Liver (tissue), 9 donors: Measurements from ENCODE around the gene AGO1. TPM values are rescaled to one million over a fixed set of nuclear protein-coding genes. Genes with fewer than 3 reads are reported as not detected.
A peak's percentile ranks its signal among the peaks of the same experiment; 100 is the strongest.

Experiments
- DNase-seq: peaks from one replicate; pipeline ENCODE4 v3.0.0-alpha.2; 2017; ENCODE audit warnings: low spot score
- H3K27ac ChIP-seq, 2 donors: one replicate each; pipeline ENCODE4 v1.7.0; 2013; ENCODE audit warnings: inconsistent platforms in 2 of 2, low read length in 2 of 2, control low read depth in 1 of 2, low read depth in 1 of 2, mild to moderate bottlenecking in 1 of 2
- H3K27me3 ChIP-seq, 4 donors: one replicate each; pipeline versions ENCODE4 v1.6.1 to v1.7.0; 2013; ENCODE audit warnings: low read length in 3 of 4, inconsistent platforms in 1 of 4, mild to moderate bottlenecking in 1 of 4, moderate library complexity in 1 of 4; ENCODE audit not compliant: control insufficient read depth in 4 of 4, insufficient read depth in 4 of 4
- H3K36me3 ChIP-seq, 4 donors: one replicate each; pipeline versions ENCODE4 v1.6.1 to v1.7.0; 2013; ENCODE audit warnings: low read length in 3 of 4, mild to moderate bottlenecking in 3 of 4, low read depth in 1 of 4, moderate library complexity in 1 of 4; ENCODE audit not compliant: control insufficient read depth in 4 of 4, insufficient read depth in 3 of 4
- H3K4me1 ChIP-seq, 4 donors: one replicate each; pipeline versions ENCODE4 v1.6.1 to v1.7.0; 2013; ENCODE audit warnings: low read length in 3 of 4, mild to moderate bottlenecking in 3 of 4, moderate library complexity in 1 of 4; ENCODE audit not compliant: control insufficient read depth in 4 of 4, insufficient read depth in 4 of 4
- H3K4me3 ChIP-seq, 3 donors: one replicate each; pipeline versions ENCODE4 v1.6.1 to v1.7.0; 2013; ENCODE audit warnings: low read length in 3 of 3, control low read depth in 1 of 3, low read depth in 1 of 3, mild to moderate bottlenecking in 1 of 3
- H3K9ac ChIP-seq, 2 donors: one replicate each; pipeline ENCODE4 v1.7.0; 2013; ENCODE audit warnings: low read length in 2 of 2, mild to moderate bottlenecking in 2 of 2, moderate library complexity in 2 of 2, control low read depth in 1 of 2, low read depth in 1 of 2
- H3K9me3 ChIP-seq, 4 donors: one replicate each; pipeline versions ENCODE4 v1.6.1 to v1.7.0; 2013; ENCODE audit warnings: low read length in 3 of 4; ENCODE audit not compliant: control insufficient read depth in 4 of 4
- ATF3 ChIP-seq: IDR thresholded peaks from 2 replicates; pipeline ENCODE4 v1.6.1; 2016; ENCODE audit warnings: antibody characterized with exemption
- CTCF ChIP-seq: fragments of 150-350 bp; IDR thresholded peaks from 2 replicates; pipeline ENCODE4 v1.5.1; 2017; ENCODE audit warnings: improper control_type of control experiment, low read depth, low read length; ENCODE audit not compliant: missing input control
- EGR1 ChIP-seq, 2 donors: IDR thresholded peaks; 2 replicates each; pipeline ENCODE4 v1.6.1; 2016 to 2018; ENCODE audit warnings: antibody characterized with exemption in 2 of 2, low read depth in 2 of 2
- FOXA2 ChIP-seq: IDR thresholded peaks from 2 replicates; pipeline ENCODE4 v1.6.1; 2016; ENCODE audit warnings: antibody characterized with exemption
- GABPA ChIP-seq, 2 donors: IDR thresholded peaks in 1 of 2; conservative IDR thresholded peaks in 1 of 2; 2 replicates each; pipeline ENCODE4 v1.6.1; 2016; ENCODE audit warnings: antibody characterized with exemption in 2 of 2, mild to moderate bottlenecking in 1 of 2, moderate library complexity in 1 of 2
- HNF4G ChIP-seq: IDR thresholded peaks from 2 replicates; pipeline ENCODE4 v1.6.1; 2016; ENCODE audit warnings: antibody characterized with exemption
- JUND ChIP-seq, 2 donors: IDR thresholded peaks; 2 replicates each; pipeline ENCODE4 v1.6.1; 2016; ENCODE audit warnings: antibody characterized with exemption in 2 of 2
- NR2F2 ChIP-seq: IDR thresholded peaks from 2 replicates; pipeline ENCODE4 v1.6.1; 2016; ENCODE audit warnings: antibody characterized with exemption
- RAD21 ChIP-seq, 2 donors: IDR thresholded peaks; 2 replicates each; pipeline ENCODE4 v1.6.1; 2016; ENCODE audit warnings: antibody characterized with exemption in 2 of 2, mild to moderate bottlenecking in 2 of 2
- REST ChIP-seq: IDR thresholded peaks from 2 replicates; pipeline ENCODE4 v1.6.1; 2016; ENCODE audit warnings: antibody characterized with exemption, mild to moderate bottlenecking
- SP1 ChIP-seq: IDR thresholded peaks from 2 replicates; pipeline ENCODE4 v1.6.1; 2018; ENCODE audit warnings: antibody characterized with exemption, mild to moderate bottlenecking
- TAF1 ChIP-seq: conservative IDR thresholded peaks from 2 replicates; pipeline ENCODE4 v1.6.1; 2016; ENCODE audit warnings: antibody characterized with exemption, mild to moderate bottlenecking
- ZBTB33 ChIP-seq: IDR thresholded peaks from 2 replicates; pipeline ENCODE4 v1.6.1; 2016; ENCODE audit warnings: antibody characterized with exemption
- polyA plus RNA-seq, 2 donors: library from polyadenylated mRNA; stranded (reverse) in 1 of 2; unstranded in 1 of 2; fragments of 200-250 nt in 1 of 2; fragments of >200 nt in 1 of 2; fragmentation: Nextera tagmentation in 1 of 2; extraction: Ambion mirVana in 1 of 2; gene quantifications; one replicate each; pipeline versions ENCODE4 v1.2.1 to v1.2.3, GENCODE V29; 2013 to 2015
- total RNA-seq, 2 donors: library from RNA; depleted of rRNA; stranded (reverse); fragments of >200 nt; gene quantifications; one replicate each; pipeline ENCODE4 v1.2.3, GENCODE V29; 2014
- donor health status: healthy.
- donor health status: healthy.
- donor health status: healthy.
- donor health status: healthy.
- donor health status: healthy.

The AGO1 gene
- total and polyA plus RNA-seq, 4 donors = 1.5 to 11.3 (median 4.9) TPM

- no peak for TF ChIP-seq ZBTB33
- no peak for TF ChIP-seq GABPA (IDR thresholded peaks at IDR 0.05 in 1 of 2, conservative IDR thresholded peaks at IDR 0.05 in 1 of 2)
- no peak for TF ChIP-seq NR2F2
- no peak for TF ChIP-seq EGR1 (IDR thresholded peaks at IDR 0.05; ENCODE audit: low read depth in 2 of 2)
- no peak for TF ChIP-seq HNF4G
- TF ChIP-seq ATF3 = no peak
These were observed 49.2 kb downstream of the AGO1 start (continued) for GRCh38 chr1:35932158-35932636.

GRCh38 chr1:35932941-35933340 lies 49.9 kb downstream of the AGO1 start:
- no peak for TF ChIP-seq ZBTB33
- no peak for TF ChIP-seq ATF3
- TF ChIP-seq SP1 = no peak
- TF ChIP-seq REST = no peak
- TF ChIP-seq FOXA2 = no peak
- TF ChIP-seq TAF1 = no peak
- no peak for TF ChIP-seq HNF4G
- no peak for TF ChIP-seq RAD21 (IDR thresholded peaks at IDR 0.05)
- TF ChIP-seq JUND (IDR thresholded peaks at IDR 0.05) = no peak
- no peak for TF ChIP-seq CTCF
- H3K4me3 ChIP-seq = no peak overlapping the region
- H3K27ac ChIP-seq = no peak overlapping the region
- H3K9ac ChIP-seq = peak overlapping the region in 1 of 2 donors; percentile 25
- no peaks in the 10 kb centered on the region for H3K9me3 ChIP-seq
- no peaks in the 10 kb centered on the region for H3K36me3 ChIP-seq
- no peaks in the 10 kb centered on the region for H3K27me3 ChIP-seq
- DNase-seq = no peak
- H3K4me1 ChIP-seq = peaks cover 3 to 40% (median 22%) of the 10 kb centered on the region in 4 donors
